ENCODE data around the gene SLC36A3.
A peak's percentile ranks its signal among the peaks of the same experiment; 100 is the strongest.

SLC36A3 gene

DNA sequence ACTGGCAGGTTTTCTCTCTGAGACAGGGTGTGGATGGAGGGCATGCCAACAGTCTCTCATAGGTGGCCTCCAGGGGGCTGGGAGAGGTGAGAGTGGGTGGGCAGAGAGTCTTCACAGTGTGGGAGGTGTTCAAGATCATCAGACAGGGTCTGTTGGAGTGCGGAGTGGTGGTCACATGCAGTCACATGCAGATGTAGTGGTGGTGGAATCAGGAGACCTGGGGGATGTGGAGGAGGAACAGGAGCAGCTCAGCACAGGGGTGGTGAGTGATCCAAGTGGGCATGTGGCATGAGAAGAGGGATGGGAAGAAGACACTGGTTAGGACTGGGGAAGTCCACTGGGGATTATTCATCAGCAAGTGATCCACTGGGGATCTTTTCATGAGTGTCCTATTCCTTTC is 44.8 kb downstream of the SLC36A3 start:
- Histone ChIP-seq H3K27me3 (ENCODE audit: insufficient read depth, low read length) (no peaks in the 10 kb centered on the region), H3K27ac (ENCODE audit: low read depth, low read length, poor library complexity, severe bottlenecking) (no peak overlapping the region), H3K4me2 (ENCODE audit: low read length) (no peak overlapping the region), H3K36me3 (ENCODE audit: insufficient read depth, low read length) (peaks cover 40% of the 10 kb centered on the region), H3K4me3 (ENCODE audit: low read depth, low read length, poor library complexity, severe bottlenecking) (no peak overlapping the region), H3K9me2 (ENCODE audit: low read depth, low read length) (no peaks in the 10 kb centered on the region), H2AFZ (ENCODE audit: low read length) (no peak overlapping the region), H3F3A (ENCODE audit: insufficient read depth, low read length) (no peaks in the 10 kb centered on the region), H3K4me1 (ENCODE audit: insufficient read depth, low read length, severe bottlenecking) (peaks cover 43% of the 10 kb centered on the region), H3K9me3 (ENCODE audit: low read length) (no peaks in the 10 kb centered on the region), H3K79me2 (ENCODE audit: insufficient read depth, low read length) (peaks cover 37% of the 10 kb centered on the region), H4K20me1 (ENCODE audit: insufficient read depth, low read length) (no peaks in the 10 kb centered on the region), H3K9ac (ENCODE audit: low read length) (no peak overlapping the region)
- no peak for TF ChIP-seq EZH2 (IDR thresholded peaks at IDR 0.05; ENCODE audit: borderline replicate concordance, low read length)
- no peak for TF ChIP-seq CTCF (IDR thresholded peaks at IDR 0.05; ENCODE audit: low read length)

GRCh38 chr5:151258201-151258611 is 45.4 kb downstream of the SLC36A3 start:
- Histone ChIP-seq H4K20me1 (ENCODE audit: insufficient read depth, low read length) (no peaks in the 10 kb centered on the region), H3K9me2 (ENCODE audit: low read depth, low read length) (no peaks in the 10 kb centered on the region), H3K36me3 (ENCODE audit: insufficient read depth, low read length) (peaks cover 35% of the 10 kb centered on the region), H3K27me3 (ENCODE audit: insufficient read depth, low read length) (no peaks in the 10 kb centered on the region), H3K4me3 (ENCODE audit: low read depth, low read length, poor library complexity, severe bottlenecking) (no peak overlapping the region), H3K9ac (ENCODE audit: low read length) (no peak overlapping the region; the same call in 1 of the 2 replicates), H3K79me2 (ENCODE audit: insufficient read depth, low read length) (peaks cover 42% of the 10 kb centered on the region), H3K9me3 (ENCODE audit: low read length) (no peaks in the 10 kb centered on the region), H3K4me1 (ENCODE audit: insufficient read depth, low read length, severe bottlenecking) (peaks cover 47% of the 10 kb centered on the region), H3K4me2 (ENCODE audit: low read length) (no peak overlapping the region), H2AFZ (ENCODE audit: low read length) (no peak overlapping the region), H3F3A (ENCODE audit: insufficient read depth, low read length) (no peaks in the 10 kb centered on the region), H3K27ac (ENCODE audit: low read depth, low read length, poor library complexity, severe bottlenecking) (peak overlapping the region; percentile 88)
- TF ChIP-seq CTCF (IDR thresholded peaks at IDR 0.05; ENCODE audit: low read length): no peak
- TF ChIP-seq EZH2 (IDR thresholded peaks at IDR 0.05; ENCODE audit: borderline replicate concordance, low read length): no peak

GRCh38 chr5:151257731-151258181 is 45.8 kb downstream of the SLC36A3 start:
- Histone ChIP-seq H3K4me3 (ENCODE audit: low read depth, low read length, poor library complexity, severe bottlenecking) (peak overlapping the region; percentile 88), H3K79me2 (ENCODE audit: insufficient read depth, low read length) (peaks cover 43% of the 10 kb centered on the region), H3K36me3 (ENCODE audit: insufficient read depth, low read length) (peaks cover 33% of the 10 kb centered on the region), H3K9me3 (ENCODE audit: low read length) (no peaks in the 10 kb centered on the region), H3K9ac (ENCODE audit: low read length) (peak overlapping the region; percentile 40; the same call in 1 of the 2 replicates), H2AFZ (ENCODE audit: low read length) (no peak overlapping the region), H3K27ac (ENCODE audit: low read depth, low read length, poor library complexity, severe bottlenecking) (peak overlapping the region; percentile 88), H3F3A (ENCODE audit: insufficient read depth, low read length) (no peaks in the 10 kb centered on the region), H4K20me1 (ENCODE audit: insufficient read depth, low read length) (no peaks in the 10 kb centered on the region), H3K27me3 (ENCODE audit: insufficient read depth, low read length) (no peaks in the 10 kb centered on the region), H3K9me2 (ENCODE audit: low read depth, low read length) (no peaks in the 10 kb centered on the region), H3K4me2 (ENCODE audit: low read length) (peak overlapping the region; percentile 55), H3K4me1 (ENCODE audit: insufficient read depth, low read length, severe bottlenecking) (peaks cover 47% of the 10 kb centered on the region)
- TF ChIP-seq EZH2 (IDR thresholded peaks at IDR 0.05; ENCODE audit: borderline replicate concordance, low read length) (no peak), CTCF (IDR thresholded peaks at IDR 0.05; ENCODE audit: low read length) (no peak)
